Mucosa of descending colon (tissue), 3 donors: Measurements from ENCODE around the gene SEC23IP. TPM values are rescaled to one million over a fixed set of nuclear protein-coding genes. Genes with fewer than 3 reads are reported as not detected.

Source experiments
- ATAC-seq: fragments of 200-7000 bp; cut with Tn5 transposase; one replicate; pipeline ENCODE4 v1.9.1; 2020; ENCODE audit warnings: mild to moderate bottlenecking, moderate library complexity
- DNase-seq, 3 donors: peaks; one replicate each; pipeline ENCODE4 v3.0.0-alpha.2; 2020
- H3K36me3 ChIP-seq: fragments of 200-600 bp; one replicate; pipeline ENCODE4 v1.8.0; 2021; ENCODE audit warnings: low read depth, mild to moderate bottlenecking
- H3K4me1 ChIP-seq: fragments of 200-600 bp; one replicate; pipeline ENCODE4 v1.8.0; 2021; ENCODE audit warnings: low read depth, mild to moderate bottlenecking
- H3K4me3 ChIP-seq: fragments of 200-600 bp; one replicate; pipeline ENCODE4 v1.8.0; 2021; ENCODE audit warnings: mild to moderate bottlenecking
- H3K9me3 ChIP-seq: fragments of 200-600 bp; one replicate; pipeline ENCODE4 v1.8.0; 2021; ENCODE audit warnings: mild to moderate bottlenecking
- CTCF ChIP-seq: fragments of 200-600 bp; IDR thresholded peaks from one replicate; pipeline ENCODE4 v1.8.0; 2022; ENCODE audit warnings: antibody characterized with exemption, mild to moderate bottlenecking
- intact Hi-C, 2 donors: fragments of 100-400 bp; cut with DNase I in 1 of 2; cut with micrococcal nuclease in 1 of 2; formaldehyde crosslinking; loops; one replicate each; pipeline versions ENCODE4 v1.11.0 to v1.11.1; 2022; cut with DNase I, micrococcal nuclease
- total RNA-seq, 3 donors: library from RNA; stranded (reverse); fragmentation: NEBNext Ultra II Directional in 2 of 3; extraction: Animal tissue kit (Norgen Biotek cat#: 25700) in 2 of 3; gene quantifications; one replicate each; pipeline versions ENCODE4 v1.2.1 to v1.2.4, GENCODE V29; 2021 to 2023
- donor health status: DM: no; HTN: no; CAD: no; lungs with moderate emphysema.
- donor health status: DM: no; HTN: no; CAD: no.
- donor health status: DM: no; HTN: yes; CAD: no.

SEC23IP gene
- total RNA-seq, 3 donors from 2014 or later = 50.9 to 67.7 (median 66.3) TPM

- ATAC-seq (no peak), DNase-seq (no peak)
- no peak overlapping the region for H3K4me3 ChIP-seq
- no peaks in the 10 kb centered on the region for H3K36me3 ChIP-seq
- H3K9me3 ChIP-seq = no peaks in the 10 kb centered on the region
- TF ChIP-seq CTCF = no peak
- no peaks in the 10 kb centered on the region for H3K4me1 ChIP-seq
- intact Hi-C loops = no loop called here
Measured at GRCh38 chr10:119919826-119920225, 27.3 kb downstream of the SEC23IP start.

- H3K9me3 ChIP-seq = no peaks in the 10 kb centered on the region
- no peak for DNase-seq
- ATAC-seq = no peak
- no peaks in the 10 kb centered on the region for H3K36me3 ChIP-seq
- H3K4me3 ChIP-seq = no peak overlapping the region
- intact Hi-C loops = no loop called here
- no peak for TF ChIP-seq CTCF
- no peaks in the 10 kb centered on the region for H3K4me1 ChIP-seq
Measured at GRCh38 chr10:119928411-119928810, 35.9 kb downstream of the SEC23IP start.

- ATAC-seq = peak; percentile 16
- Histone ChIP-seq H3K4me3 (no peak overlapping the region), H3K4me1 (no peaks in the 10 kb centered on the region), H3K9me3 (no peaks in the 10 kb centered on the region), H3K36me3 (no peaks in the 10 kb centered on the region)
- intact Hi-C loops = no loop called here
- no peak for DNase-seq
- TF ChIP-seq CTCF = no peak
Measured at GRCh38 chr10:119931871-119932270, 39.3 kb downstream of the SEC23IP start.

- intact Hi-C loops = no loop called here
- ATAC-seq (no peak), DNase-seq (no peak)
- H3K4me1 ChIP-seq = no peaks in the 10 kb centered on the region
- TF ChIP-seq CTCF = no peak
- H3K36me3 ChIP-seq = no peaks in the 10 kb centered on the region
- no peaks in the 10 kb centered on the region for H3K9me3 ChIP-seq
- no peak overlapping the region for H3K4me3 ChIP-seq
Measured at GRCh38 chr10:119932631-119933030, 40.1 kb downstream of the SEC23IP start.

GRCh38 chr10:119933179-119933578 lies 40.6 kb downstream of the SEC23IP start:
- ATAC-seq = no peak
- no peak overlapping the region for H3K4me3 ChIP-seq
- intact Hi-C loops = no loop called here
- no peaks in the 10 kb centered on the region for H3K4me1 ChIP-seq
- TF ChIP-seq CTCF = no peak
- no peaks in the 10 kb centered on the region for H3K36me3 ChIP-seq
- no peak for DNase-seq
- H3K9me3 ChIP-seq = no peaks in the 10 kb centered on the region

GRCh38 chr10:119940487-119940886 lies 48.0 kb downstream of the SEC23IP start:
- H3K36me3 ChIP-seq = no peaks in the 10 kb centered on the region
- no peak overlapping the region for H3K4me3 ChIP-seq
- no peaks in the 10 kb centered on the region for H3K4me1 ChIP-seq
- ATAC-seq = no peak
- H3K9me3 ChIP-seq = no peaks in the 10 kb centered on the region
- intact Hi-C loops = no loop called here
- no peak for DNase-seq
- no peak for TF ChIP-seq CTCF
